ENCODE results near the gene FAM234B.

DNA sequence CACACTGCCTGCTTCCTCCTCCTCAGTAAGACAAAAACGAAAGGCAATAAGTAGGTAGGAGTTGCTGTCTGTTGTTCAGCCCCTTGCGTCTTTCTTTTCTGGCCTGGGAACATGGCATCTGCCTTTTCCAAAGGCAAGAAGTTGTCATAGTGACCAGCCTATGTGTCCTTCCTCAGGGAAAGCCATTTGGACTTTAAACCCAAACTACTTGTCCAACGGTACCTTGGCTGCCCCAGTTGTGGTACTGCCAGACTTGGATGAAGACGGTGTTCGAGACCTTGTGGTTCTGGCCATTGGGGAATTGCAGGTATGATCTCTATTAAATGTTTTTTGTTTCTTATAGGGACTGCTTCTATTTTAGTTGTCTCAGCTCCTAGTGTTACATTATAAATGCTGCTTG lies 18.5 kb downstream of the FAM234B start:
- TF ChIP-seq EZH2phosphoT487 (IDR thresholded peaks at IDR 0.05; ENCODE audit: low read depth), result no peak
- TF ChIP-seq, protein P1, sequence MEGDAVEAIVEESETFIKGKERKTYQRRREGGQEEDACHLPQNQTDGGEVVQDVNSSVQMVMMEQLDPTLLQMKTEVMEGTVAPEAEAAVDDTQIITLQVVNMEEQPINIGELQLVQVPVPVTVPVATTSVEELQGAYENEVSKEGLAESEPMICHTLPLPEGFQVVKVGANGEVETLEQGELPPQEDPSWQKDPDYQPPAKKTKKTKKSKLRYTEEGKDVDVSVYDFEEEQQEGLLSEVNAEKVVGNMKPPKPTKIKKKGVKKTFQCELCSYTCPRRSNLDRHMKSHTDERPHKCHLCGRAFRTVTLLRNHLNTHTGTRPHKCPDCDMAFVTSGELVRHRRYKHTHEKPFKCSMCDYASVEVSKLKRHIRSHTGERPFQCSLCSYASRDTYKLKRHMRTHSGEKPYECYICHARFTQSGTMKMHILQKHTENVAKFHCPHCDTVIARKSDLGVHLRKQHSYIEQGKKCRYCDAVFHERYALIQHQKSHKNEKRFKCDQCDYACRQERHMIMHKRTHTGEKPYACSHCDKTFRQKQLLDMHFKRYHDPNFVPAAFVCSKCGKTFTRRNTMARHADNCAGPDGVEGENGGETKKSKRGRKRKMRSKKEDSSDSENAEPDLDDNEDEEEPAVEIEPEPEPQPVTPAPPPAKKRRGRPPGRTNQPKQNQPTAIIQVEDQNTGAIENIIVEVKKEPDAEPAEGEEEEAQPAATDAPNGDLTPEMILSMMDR (IDR thresholded peaks at IDR 0.05; ENCODE audit: low read depth, low read length), result no peak

Measured in OCI-LY3 (cell line).